OCI-LY7 (cell line): ENCODE results near the gene SRD5A3. TPM values are rescaled to one million over a fixed set of nuclear protein-coding genes. Genes with fewer than 3 reads are reported as not detected.

Experiments
- BruUV-seq: library from RNA; stranded (reverse); fragments of 400-500 nt; replicated peaks from 2 replicates; lab custom pipeline; 2021; lab: Mats Ljungman, UMichigan
- CTCF ChIA-PET: fragments of 300-600 bp; sonication (Branson Sonifier 250); formaldehyde crosslinking; loops from one replicate; lab custom pipeline; 2022; ENCODE audit warnings: antibody characterized with exemption; ENCODE audit not compliant: unreplicated experiment; lab: Charles Lee
- POLR2A ChIA-PET: fragments of 300-600 bp; sonication (Branson Sonifier 250); formaldehyde crosslinking; loops from one replicate; lab custom pipeline; 2022; ENCODE audit warnings: antibody characterized with exemption; lab: Charles Lee
- DNase-seq: peaks from one replicate; pipeline ENCODE4 v3.0.0-alpha.2; 2015; ENCODE audit warnings: low spot score
- H2AFZ ChIP-seq: fragments of 200-600 bp; sonication (generic), shearing (Covaris generic); 2 replicates; pipeline ENCODE4 v1.6.1; 2014; ENCODE audit warnings: mild to moderate bottlenecking, antibody characterized with exemption, low read length, moderate library complexity
- H3K27ac ChIP-seq: fragments of 200-600 bp; sonication (generic); 2 replicates; pipeline ENCODE4 v1.5.1; 2014; ENCODE audit warnings: mixed run types, low read depth, mild to moderate bottlenecking, moderate library complexity, low read length, inconsistent platforms; ENCODE audit not compliant: poor library complexity, severe bottlenecking
- H3K36me3 ChIP-seq: fragments of 200-600 bp; sonication (generic); 2 replicates; pipeline ENCODE4 v1.6.1; 2014; ENCODE audit warnings: mild to moderate bottlenecking, antibody characterized with exemption, low read length, moderate library complexity, mixed read lengths; ENCODE audit not compliant: insufficient read depth
- H3K4me1 ChIP-seq: fragments of 200-600 bp; sonication (generic); 2 replicates; pipeline ENCODE4 v1.5.1; 2014; ENCODE audit warnings: mild to moderate bottlenecking, low read length; ENCODE audit not compliant: insufficient read depth, poor library complexity, severe bottlenecking
- H3K4me2 ChIP-seq: fragments of 200-600 bp; sonication (generic); 2 replicates; pipeline ENCODE4 v1.6.1; 2014; ENCODE audit warnings: mild to moderate bottlenecking, low read length
- H3K4me3 ChIP-seq: fragments of 200-600 bp; sonication (generic); 2 replicates; pipeline ENCODE4 v1.5.1; 2014; ENCODE audit warnings: mild to moderate bottlenecking, low read depth, low read length; ENCODE audit not compliant: poor library complexity, severe bottlenecking
- H3K79me2 ChIP-seq: fragments of 200-600 bp; sonication (generic); 2 replicates; pipeline ENCODE4 v1.6.1; 2016; ENCODE audit warnings: low read depth, mild to moderate bottlenecking, low read length, moderate library complexity, mixed read lengths; ENCODE audit not compliant: insufficient read depth
- H3K9me2 ChIP-seq: fragments of 200-600 bp; sonication (generic); 2 replicates; pipeline ENCODE4 v1.6.1; 2016; ENCODE audit warnings: mild to moderate bottlenecking, low read length, mixed read lengths; ENCODE audit not compliant: insufficient read depth
- H3K9me3 ChIP-seq: fragments of 200-600 bp; sonication (generic); 2 replicates; pipeline ENCODE4 v1.6.1; 2014; ENCODE audit warnings: mild to moderate bottlenecking, mixed run types, low read length, mixed read lengths
- H4K20me1 ChIP-seq: fragments of 200-600 bp; sonication (generic); 2 replicates; pipeline ENCODE4 v1.6.1; 2014; ENCODE audit warnings: mild to moderate bottlenecking, antibody characterized with exemption, low read length, moderate library complexity, mixed read lengths; ENCODE audit not compliant: insufficient read depth
- EZH2phosphoT487 ChIP-seq: fragments of 200-600 bp; sonication (generic); IDR thresholded peaks from 2 replicates; pipeline ENCODE4 v1.6.1; 2018; ENCODE audit warnings: low read depth, borderline replicate concordance, mild to moderate bottlenecking, mixed run types, antibody characterized with exemption, low read length, moderate library complexity, mixed read lengths
- intact Hi-C: fragments of 100-400 bp; cut with micrococcal nuclease; formaldehyde crosslinking; loops from one replicate; pipeline ENCODE4 v1.10.0; 2022; ENCODE audit not compliant: unreplicated experiment
- total RNA-seq, 2 experiments: library from RNA; depleted of rRNA in 1 of 2; stranded (reverse); fragments of >200 nt in 1 of 2; shearing (Covaris generic) in 1 of 2; gene quantifications; 2 replicates each; pipeline ENCODE4 v1.2.3, GENCODE V29; 2014 to 2022
- TF ChIP-seq, protein P1 (sequence below): fragments of 200-600 bp; sonication (generic); conservative IDR thresholded peaks from 2 replicates; pipeline ENCODE4 v1.5.1; 2014; ENCODE audit warnings: mild to moderate bottlenecking, antibody characterized with exemption, low read length, moderate library complexity, mixed read lengths

The SRD5A3 gene
- total RNA-seq, 2 experiments from 2014 or later: 3.9 to 15.3 TPM

DNA sequence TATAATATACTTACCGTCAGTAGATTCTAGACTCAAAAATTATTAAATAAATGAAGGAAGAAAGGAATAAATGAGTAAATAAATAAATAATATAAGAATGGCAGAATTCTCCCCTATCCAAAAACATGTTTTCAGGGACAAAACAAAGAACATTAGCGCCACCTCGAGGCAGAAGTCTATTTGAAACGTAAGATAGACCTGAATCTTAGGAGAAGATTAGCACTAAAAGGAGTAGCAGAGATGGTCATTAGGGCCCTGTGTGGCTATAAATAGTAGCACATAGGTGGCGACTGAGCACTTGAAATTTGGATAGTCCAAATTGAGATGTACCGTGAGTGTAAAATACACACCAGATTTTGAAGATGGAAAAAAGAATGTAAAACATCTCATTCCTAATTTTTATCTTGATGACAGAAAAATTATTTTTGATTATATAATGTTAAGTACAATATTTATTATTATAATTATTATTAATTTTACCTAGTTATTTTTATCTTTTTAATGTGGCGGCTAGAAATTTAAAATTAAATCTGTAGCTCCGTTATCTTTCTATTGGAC lies 24.3 kb upstream of the SRD5A3 start:
- TF ChIP-seq, protein P1, sequence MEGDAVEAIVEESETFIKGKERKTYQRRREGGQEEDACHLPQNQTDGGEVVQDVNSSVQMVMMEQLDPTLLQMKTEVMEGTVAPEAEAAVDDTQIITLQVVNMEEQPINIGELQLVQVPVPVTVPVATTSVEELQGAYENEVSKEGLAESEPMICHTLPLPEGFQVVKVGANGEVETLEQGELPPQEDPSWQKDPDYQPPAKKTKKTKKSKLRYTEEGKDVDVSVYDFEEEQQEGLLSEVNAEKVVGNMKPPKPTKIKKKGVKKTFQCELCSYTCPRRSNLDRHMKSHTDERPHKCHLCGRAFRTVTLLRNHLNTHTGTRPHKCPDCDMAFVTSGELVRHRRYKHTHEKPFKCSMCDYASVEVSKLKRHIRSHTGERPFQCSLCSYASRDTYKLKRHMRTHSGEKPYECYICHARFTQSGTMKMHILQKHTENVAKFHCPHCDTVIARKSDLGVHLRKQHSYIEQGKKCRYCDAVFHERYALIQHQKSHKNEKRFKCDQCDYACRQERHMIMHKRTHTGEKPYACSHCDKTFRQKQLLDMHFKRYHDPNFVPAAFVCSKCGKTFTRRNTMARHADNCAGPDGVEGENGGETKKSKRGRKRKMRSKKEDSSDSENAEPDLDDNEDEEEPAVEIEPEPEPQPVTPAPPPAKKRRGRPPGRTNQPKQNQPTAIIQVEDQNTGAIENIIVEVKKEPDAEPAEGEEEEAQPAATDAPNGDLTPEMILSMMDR: peak; percentile 91
- no peak for TF ChIP-seq EZH2phosphoT487
- ChIA-PET CTCF (no interaction called here), POLR2A (no interaction called here)
- no peak overlapping the region for H3K4me2 ChIP-seq
- peak; percentile 70 for DNase-seq
- no peak overlapping the region for H3K4me3 ChIP-seq
- no peaks in the 10 kb centered on the region for H3K9me3 ChIP-seq
- intact Hi-C loops: loop anchor here (10.0 kb wide), 1 partner anchor 137 kb away; no protein-coding TSS in a partner anchor
- no peaks in the 10 kb centered on the region for H3K9me2 ChIP-seq
- H3K4me1 ChIP-seq: no peaks in the 10 kb centered on the region
- no peak overlapping the region for H2AFZ ChIP-seq
- no peaks in the 10 kb centered on the region for H3K79me2 ChIP-seq
- H4K20me1 ChIP-seq: no peaks in the 10 kb centered on the region
- no TSS peak for BruUV-seq
- H3K27ac ChIP-seq: no peak overlapping the region
- H3K36me3 ChIP-seq: no peaks in the 10 kb centered on the region

DNA sequence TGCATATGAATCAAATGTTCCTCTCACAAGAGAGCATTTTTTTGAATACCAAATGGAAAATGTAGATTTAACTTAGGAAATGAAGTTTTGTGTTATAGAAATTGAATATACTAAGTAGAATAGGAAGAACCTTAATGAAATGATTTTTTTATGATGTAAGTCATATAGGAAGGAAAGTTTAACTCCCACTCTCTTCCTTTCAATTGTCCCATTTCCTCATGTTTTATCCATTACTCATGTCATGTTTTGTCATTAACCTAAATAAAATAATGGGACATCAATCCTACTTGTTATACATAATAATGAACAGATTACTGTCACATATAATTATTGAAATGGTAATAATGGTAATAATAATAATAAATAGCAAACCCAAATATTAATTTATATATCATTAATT lies 22.7 kb upstream of the SRD5A3 start:
- Histone ChIP-seq H3K36me3 (no peaks in the 10 kb centered on the region), H3K4me2 (no peak overlapping the region), H4K20me1 (no peaks in the 10 kb centered on the region), H3K79me2 (no peaks in the 10 kb centered on the region), H3K4me3 (no peak overlapping the region), H3K4me1 (no peaks in the 10 kb centered on the region), H3K27ac (no peak overlapping the region), H3K9me2 (no peaks in the 10 kb centered on the region), H3K9me3 (no peaks in the 10 kb centered on the region), H2AFZ (no peak overlapping the region)
- intact Hi-C loops: loop anchor here (10.0 kb wide), 1 partner anchor 139 kb away; no protein-coding TSS in a partner anchor
- no TSS peak for BruUV-seq
- POLR2A ChIA-PET: no interaction called here
- DNase-seq: no peak
- no peak for TF ChIP-seq EZH2phosphoT487
- TF ChIP-seq, protein P1: no peak
- CTCF ChIA-PET: no interaction called here

DNA sequence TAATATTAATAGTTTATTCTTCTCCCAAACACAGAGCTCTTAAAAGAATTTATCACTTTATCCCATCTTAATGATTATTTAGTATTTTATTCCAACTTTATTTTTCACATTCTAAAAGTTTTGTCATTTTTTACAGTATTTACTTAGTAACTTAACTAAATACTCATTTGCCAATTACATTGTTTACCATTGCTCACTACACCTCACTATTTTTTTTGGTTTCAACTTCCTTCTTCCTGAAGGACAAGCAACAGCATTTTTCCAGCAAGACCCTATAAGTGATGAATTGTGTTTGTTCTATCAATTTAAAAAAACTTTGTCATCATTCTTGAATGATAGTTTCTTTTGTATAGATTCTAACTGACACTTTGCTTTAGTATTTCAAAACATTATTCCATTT lies 19.4 kb upstream of the SRD5A3 start:
- Histone ChIP-seq H4K20me1 (no peaks in the 10 kb centered on the region), H3K9me2 (no peaks in the 10 kb centered on the region; the same call in 1 of the 2 replicates), H3K79me2 (no peaks in the 10 kb centered on the region), H3K4me3 (no peak overlapping the region), H3K4me2 (no peak overlapping the region), H3K4me1 (no peaks in the 10 kb centered on the region), H3K27ac (no peak overlapping the region), H3K9me3 (no peaks in the 10 kb centered on the region), H2AFZ (no peak overlapping the region), H3K36me3 (no peaks in the 10 kb centered on the region)
- no peak for DNase-seq
- BruUV-seq: no TSS peak
- ChIA-PET POLR2A (interaction anchor here (0.7 to 0.9 kb wide), 2 partner anchors 19 to 42 kb away, joined by 3 to 4 read pairs; partner anchors contain the start of gene SRD5A3), CTCF (no interaction called here)
- intact Hi-C loops: loop anchor here (10.0 kb wide), 1 partner anchor 142 kb away; no protein-coding TSS in a partner anchor
- TF ChIP-seq, protein P1: no peak
- TF ChIP-seq EZH2phosphoT487: no peak
